GM04504 (cell line): ENCODE results near the gene CNOT4.
A peak's percentile ranks its signal among the peaks of the same experiment; 100 is the strongest.
"Not testable (repeated sequence)": the region's sequence is repeated elsewhere in the genome, so short reads cannot be mapped to it uniquely, and the experiment has no call there.

ENCODE experiments used
- DNase-seq: peaks from one replicate; pipeline ENCODE4 v3.0.0-alpha.2; 2012; ENCODE audit warnings: low read depth

CNOT4 gene

GRCh38 chr7:135512135-135512887 is 2.4 kb upstream of the CNOT4 start:
- DNase-seq: no peak

- no peak for DNase-seq
Measured at GRCh38 chr7:135510592-135511183, 786 bp upstream of the CNOT4 start.

GRCh38 chr7:135509589-135509838 is 388 bp downstream of the CNOT4 start:
- no peak for DNase-seq

GRCh38 chr7:135508883-135509588 is 866 bp downstream of the CNOT4 start:
- DNase-seq: no peak

GRCh38 chr7:135501402-135501801 is 8.5 kb downstream of the CNOT4 start:
- no peak for DNase-seq

- DNase-seq: no peak
Measured at GRCh38 chr7:135499818-135500217, 10.1 kb downstream of the CNOT4 start.

- not testable (repeated sequence) for DNase-seq
Measured at GRCh38 chr7:135497161-135497560, 12.7 kb downstream of the CNOT4 start.

GRCh38 chr7:135493362-135493761 is 16.5 kb downstream of the CNOT4 start:
- DNase-seq: no peak

- no peak for DNase-seq
Measured at GRCh38 chr7:135492151-135492550, 17.8 kb downstream of the CNOT4 start.

GRCh38 chr7:135490783-135491182 is 19.1 kb downstream of the CNOT4 start:
- DNase-seq: no peak

- DNase-seq: no peak
Measured at GRCh38 chr7:135489791-135490190, 20.1 kb downstream of the CNOT4 start.

GRCh38 chr7:135486261-135486920 is 23.5 kb downstream of the CNOT4 start:
- DNase-seq: peak; percentile 31

GRCh38 chr7:135481598-135481979 is 28.3 kb downstream of the CNOT4 start:
- no peak for DNase-seq

- DNase-seq: no peak
Measured at GRCh38 chr7:135480966-135481597, 28.8 kb downstream of the CNOT4 start.

- no peak for DNase-seq
Measured at GRCh38 chr7:135475521-135475920, 34.4 kb downstream of the CNOT4 start.

GRCh38 chr7:135469705-135470104 is 40.2 kb downstream of the CNOT4 start:
- DNase-seq: not testable (repeated sequence)

GRCh38 chr7:135467207-135467711 is 42.6 kb downstream of the CNOT4 start:
- DNase-seq: no peak

- DNase-seq: no peak
Measured at GRCh38 chr7:135466442-135467206, 43.3 kb downstream of the CNOT4 start.

- DNase-seq: no peak
Measured at GRCh38 chr7:135463908-135464307, 46.0 kb downstream of the CNOT4 start.

- DNase-seq: no peak
Measured at GRCh38 chr7:135459951-135460567, 49.8 kb downstream of the CNOT4 start.

GRCh38 chr7:135459076-135459475 is 50.8 kb downstream of the CNOT4 start:
- no peak for DNase-seq
